ENCODE data around the gene RNF214. TPM values are rescaled to one million over a fixed set of nuclear protein-coding genes. Genes with fewer than 3 reads are reported as not detected.

Gene RNF214
- total and polyA plus RNA-seq, 2 of the 13 experiments (the other 11 are each of a cell fraction or from before 2014, with no cell fraction given): 10.7 to 12.6 TPM

DNA sequence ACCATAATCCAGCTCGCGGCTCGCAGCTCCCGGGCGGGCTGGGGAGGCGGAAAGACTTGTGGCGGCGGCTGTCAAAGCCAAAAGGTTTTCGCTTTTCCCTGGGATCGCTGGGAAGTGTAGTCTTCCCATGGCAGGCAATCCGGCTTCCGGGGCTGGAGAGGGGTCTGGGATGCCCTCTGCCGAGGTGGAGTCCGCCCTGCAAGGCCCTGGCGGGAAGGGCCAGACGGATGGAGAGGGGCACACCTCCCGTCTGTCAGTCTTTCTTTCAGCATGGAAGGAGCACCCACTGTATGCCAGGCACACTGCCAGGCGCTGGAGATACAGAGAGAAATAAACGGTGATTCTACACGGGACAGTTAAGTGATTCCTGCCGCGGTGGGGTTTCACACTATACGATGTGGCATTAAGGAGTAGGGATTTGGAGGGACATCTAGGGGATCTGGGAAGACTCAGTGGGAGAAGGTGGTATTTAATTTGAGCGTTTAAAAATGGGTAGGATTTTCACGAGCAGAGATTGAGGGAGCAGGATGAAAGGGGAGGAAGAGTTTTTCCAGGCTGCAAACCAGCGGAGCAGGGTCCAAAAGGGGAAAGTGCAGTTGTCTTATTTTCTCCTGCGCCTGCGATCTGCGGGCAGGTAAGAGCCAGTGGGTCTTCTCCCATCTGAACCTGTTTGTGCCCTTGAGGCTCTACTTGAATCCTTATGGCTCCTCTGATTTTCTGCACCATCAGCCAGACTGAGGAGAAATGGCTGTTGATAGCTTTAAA is 83.9 kb downstream of the RNF214 start, which contains the start of gene BACE1 (continued):
- TF ChIP-seq, protein P1, sequence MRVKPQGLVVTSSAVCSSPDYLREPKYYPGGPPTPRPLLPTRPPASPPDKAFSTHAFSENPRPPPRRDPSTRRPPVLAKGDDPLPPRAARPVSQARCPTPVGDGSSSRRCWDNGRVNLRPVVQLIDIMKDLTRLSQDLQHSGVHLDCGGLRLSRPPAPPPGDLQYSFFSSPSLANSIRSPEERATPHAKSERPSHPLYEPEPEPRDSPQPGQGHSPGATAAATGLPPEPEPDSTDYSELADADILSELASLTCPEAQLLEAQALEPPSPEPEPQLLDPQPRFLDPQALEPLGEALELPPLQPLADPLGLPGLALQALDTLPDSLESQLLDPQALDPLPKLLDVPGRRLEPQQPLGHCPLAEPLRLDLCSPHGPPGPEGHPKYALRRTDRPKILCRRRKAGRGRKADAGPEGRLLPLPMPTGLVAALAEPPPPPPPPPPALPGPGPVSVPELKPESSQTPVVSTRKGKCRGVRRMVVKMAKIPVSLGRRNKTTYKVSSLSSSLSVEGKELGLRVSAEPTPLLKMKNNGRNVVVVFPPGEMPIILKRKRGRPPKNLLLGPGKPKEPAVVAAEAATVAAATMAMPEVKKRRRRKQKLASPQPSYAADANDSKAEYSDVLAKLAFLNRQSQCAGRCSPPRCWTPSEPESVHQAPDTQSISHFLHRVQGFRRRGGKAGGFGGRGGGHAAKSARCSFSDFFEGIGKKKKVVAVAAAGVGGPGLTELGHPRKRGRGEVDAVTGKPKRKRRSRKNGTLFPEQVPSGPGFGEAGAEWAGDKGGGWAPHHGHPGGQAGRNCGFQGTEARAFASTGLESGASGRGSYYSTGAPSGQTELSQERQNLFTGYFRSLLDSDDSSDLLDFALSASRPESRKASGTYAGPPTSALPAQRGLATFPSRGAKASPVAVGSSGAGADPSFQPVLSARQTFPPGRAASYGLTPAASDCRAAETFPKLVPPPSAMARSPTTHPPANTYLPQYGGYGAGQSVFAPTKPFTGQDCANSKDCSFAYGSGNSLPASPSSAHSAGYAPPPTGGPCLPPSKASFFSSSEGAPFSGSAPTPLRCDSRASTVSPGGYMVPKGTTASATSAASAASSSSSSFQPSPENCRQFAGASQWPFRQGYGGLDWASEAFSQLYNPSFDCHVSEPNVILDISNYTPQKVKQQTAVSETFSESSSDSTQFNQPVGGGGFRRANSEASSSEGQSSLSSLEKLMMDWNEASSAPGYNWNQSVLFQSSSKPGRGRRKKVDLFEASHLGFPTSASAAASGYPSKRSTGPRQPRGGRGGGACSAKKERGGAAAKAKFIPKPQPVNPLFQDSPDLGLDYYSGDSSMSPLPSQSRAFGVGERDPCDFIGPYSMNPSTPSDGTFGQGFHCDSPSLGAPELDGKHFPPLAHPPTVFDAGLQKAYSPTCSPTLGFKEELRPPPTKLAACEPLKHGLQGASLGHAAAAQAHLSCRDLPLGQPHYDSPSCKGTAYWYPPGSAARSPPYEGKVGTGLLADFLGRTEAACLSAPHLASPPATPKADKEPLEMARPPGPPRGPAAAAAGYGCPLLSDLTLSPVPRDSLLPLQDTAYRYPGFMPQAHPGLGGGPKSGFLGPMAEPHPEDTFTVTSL (CRISPR knock-in tag; IDR thresholded peaks at IDR 0.05; ENCODE audit: borderline replicate concordance): peak; percentile 40; the same call in 1 of the 2 replicates
- no peak; the same call in 1 of the 2 replicates for TF ChIP-seq PPARG (CRISPR knock-in tag; conservative IDR thresholded peaks at IDR 0.05)
- TF ChIP-seq ESRRA (CRISPR knock-in tag; IDR thresholded peaks at IDR 0.05; ENCODE audit: low read depth): 0 out of 2 replicates have a peak, but pooled peaks have one; percentile 27
- no peak for TF ChIP-seq XBP1 (CRISPR knock-in tag; IDR thresholded peaks at IDR 0.05)
- TF ChIP-seq, protein P2, sequence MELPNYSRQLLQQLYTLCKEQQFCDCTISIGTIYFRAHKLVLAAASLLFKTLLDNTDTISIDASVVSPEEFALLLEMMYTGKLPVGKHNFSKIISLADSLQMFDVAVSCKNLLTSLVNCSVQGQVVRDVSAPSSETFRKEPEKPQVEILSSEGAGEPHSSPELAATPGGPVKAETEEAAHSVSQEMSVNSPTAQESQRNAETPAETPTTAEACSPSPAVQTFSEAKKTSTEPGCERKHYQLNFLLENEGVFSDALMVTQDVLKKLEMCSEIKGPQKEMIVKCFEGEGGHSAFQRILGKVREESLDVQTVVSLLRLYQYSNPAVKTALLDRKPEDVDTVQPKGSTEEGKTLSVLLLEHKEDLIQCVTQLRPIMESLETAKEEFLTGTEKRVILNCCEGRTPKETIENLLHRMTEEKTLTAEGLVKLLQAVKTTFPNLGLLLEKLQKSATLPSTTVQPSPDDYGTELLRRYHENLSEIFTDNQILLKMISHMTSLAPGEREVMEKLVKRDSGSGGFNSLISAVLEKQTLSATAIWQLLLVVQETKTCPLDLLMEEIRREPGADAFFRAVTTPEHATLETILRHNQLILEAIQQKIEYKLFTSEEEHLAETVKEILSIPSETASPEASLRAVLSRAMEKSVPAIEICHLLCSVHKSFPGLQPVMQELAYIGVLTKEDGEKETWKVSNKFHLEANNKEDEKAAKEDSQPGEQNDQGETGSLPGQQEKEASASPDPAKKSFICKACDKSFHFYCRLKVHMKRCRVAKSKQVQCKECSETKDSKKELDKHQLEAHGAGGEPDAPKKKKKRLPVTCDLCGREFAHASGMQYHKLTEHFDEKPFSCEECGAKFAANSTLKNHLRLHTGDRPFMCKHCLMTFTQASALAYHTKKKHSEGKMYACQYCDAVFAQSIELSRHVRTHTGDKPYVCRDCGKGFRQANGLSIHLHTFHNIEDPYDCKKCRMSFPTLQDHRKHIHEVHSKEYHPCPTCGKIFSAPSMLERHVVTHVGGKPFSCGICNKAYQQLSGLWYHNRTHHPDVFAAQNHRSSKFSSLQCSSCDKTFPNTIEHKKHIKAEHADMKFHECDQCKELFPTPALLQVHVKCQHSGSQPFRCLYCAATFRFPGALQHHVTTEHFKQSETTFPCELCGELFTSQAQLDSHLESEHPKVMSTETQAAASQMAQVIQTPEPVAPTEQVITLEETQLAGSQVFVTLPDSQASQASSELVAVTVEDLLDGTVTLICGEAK (IDR thresholded peaks at IDR 0.05): no peak
- TF ChIP-seq, protein P2 (CRISPR knock-in tag; IDR thresholded peaks at IDR 0.05): peak; percentile 15; the same call in 1 of the 2 replicates

All from HepG2 (cell line).